ENCODE measurements around the gene ABCB11. TPM values are rescaled to one million over a fixed set of nuclear protein-coding genes. Genes with fewer than 3 reads are reported as not detected.

The ABCB11 gene
- total RNA-seq, 1 experiment from 2014 or later: 0.11 TPM

DNA sequence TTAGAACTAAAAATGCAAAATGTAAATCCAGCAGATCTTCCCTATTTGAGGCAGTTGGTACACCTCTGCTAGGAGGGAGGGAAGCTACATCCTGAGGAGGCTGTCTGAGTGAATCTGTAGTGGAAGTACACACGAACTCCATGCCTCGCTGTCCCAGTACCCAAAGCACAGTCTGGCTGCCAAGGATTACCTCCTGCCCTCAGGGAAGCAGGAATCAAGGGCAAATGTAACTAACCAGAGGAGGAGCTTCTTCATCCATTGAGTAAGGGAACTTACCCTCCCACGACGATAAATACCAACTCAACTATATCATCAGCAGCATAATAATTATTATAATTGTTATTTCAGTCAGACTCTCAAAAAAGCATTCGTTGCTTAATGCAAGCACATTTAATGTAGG, 40.3 kb upstream of the ABCB11 start:
- Histone ChIP-seq H3K4me3 (ENCODE audit: low read length) (no peak overlapping the region), H3K27me3 (ENCODE audit: low read length) (no peaks in the 10 kb centered on the region), H3K9me2 (replicated peaks; ENCODE audit: low read length) (no peaks in the 10 kb centered on the region), H4K20me1 (ENCODE audit: low read length) (no peaks in the 10 kb centered on the region), H3F3A (ENCODE audit: low read length, unreplicated experiment) (no peaks in the 10 kb centered on the region), H3K27ac (ENCODE audit: low read length) (no peak overlapping the region), H3K4me1 (ENCODE audit: insufficient read depth, low read length) (peaks cover 38% of the 10 kb centered on the region), H2AFZ (ENCODE audit: low read length) (no peak overlapping the region), H3K79me2 (ENCODE audit: low read length) (no peaks in the 10 kb centered on the region), H3K9ac (ENCODE audit: low read length) (no peak overlapping the region), H3K9me3 (ENCODE audit: low read length) (0 out of 2 replicates have a peak, but pooled peaks cover 5% of the 10 kb centered on the region), H3K36me3 (ENCODE audit: low read depth, low read length) (no peaks in the 10 kb centered on the region), H3K4me2 (ENCODE audit: low read length) (no peak overlapping the region)
- intact Hi-C loops (cut with micrococcal nuclease): no loop called here
- peak; percentile 49 for DNase-seq
- BruUV-seq (replicated peaks): no TSS peak
- no peak for TF ChIP-seq EZH2phosphoT487 (IDR thresholded peaks at IDR 0.05; ENCODE audit: borderline replicate concordance, low read length)
- TF ChIP-seq EZH2 (IDR thresholded peaks at IDR 0.05; ENCODE audit: low read length, unreplicated experiment): no peak
- TF ChIP-seq, protein P1, sequence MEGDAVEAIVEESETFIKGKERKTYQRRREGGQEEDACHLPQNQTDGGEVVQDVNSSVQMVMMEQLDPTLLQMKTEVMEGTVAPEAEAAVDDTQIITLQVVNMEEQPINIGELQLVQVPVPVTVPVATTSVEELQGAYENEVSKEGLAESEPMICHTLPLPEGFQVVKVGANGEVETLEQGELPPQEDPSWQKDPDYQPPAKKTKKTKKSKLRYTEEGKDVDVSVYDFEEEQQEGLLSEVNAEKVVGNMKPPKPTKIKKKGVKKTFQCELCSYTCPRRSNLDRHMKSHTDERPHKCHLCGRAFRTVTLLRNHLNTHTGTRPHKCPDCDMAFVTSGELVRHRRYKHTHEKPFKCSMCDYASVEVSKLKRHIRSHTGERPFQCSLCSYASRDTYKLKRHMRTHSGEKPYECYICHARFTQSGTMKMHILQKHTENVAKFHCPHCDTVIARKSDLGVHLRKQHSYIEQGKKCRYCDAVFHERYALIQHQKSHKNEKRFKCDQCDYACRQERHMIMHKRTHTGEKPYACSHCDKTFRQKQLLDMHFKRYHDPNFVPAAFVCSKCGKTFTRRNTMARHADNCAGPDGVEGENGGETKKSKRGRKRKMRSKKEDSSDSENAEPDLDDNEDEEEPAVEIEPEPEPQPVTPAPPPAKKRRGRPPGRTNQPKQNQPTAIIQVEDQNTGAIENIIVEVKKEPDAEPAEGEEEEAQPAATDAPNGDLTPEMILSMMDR (conservative IDR thresholded peaks at IDR 0.05; ENCODE audit: low read depth, low read length): no peak
- ChIA-PET CTCF (no interaction called here), POLR2A (ENCODE audit: unreplicated experiment) (no interaction called here)
- ATAC-seq: no peak

DNA sequence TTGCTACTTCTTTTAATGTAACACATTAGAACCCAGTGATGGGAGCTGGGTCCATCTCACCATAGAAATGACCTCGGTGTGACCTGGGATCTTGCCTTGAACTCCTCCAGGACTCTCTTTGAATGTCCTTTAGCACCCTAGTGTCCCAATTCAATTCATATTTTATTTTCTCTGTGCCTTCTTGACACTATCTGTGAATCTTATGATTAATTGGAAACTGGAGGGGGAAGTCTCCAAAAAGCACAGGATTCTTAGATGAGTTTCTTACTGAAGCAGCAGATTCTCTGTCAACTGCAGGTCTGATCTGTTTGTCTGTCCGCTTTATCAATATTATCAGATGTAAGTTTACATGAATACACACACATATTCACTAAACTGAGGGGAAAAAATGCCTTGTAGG, 38.7 kb upstream of the ABCB11 start:
- intact Hi-C loops (cut with micrococcal nuclease): loop anchor here (5.0 to 10.0 kb wide), 2 partner anchors 58 to 105 kb away; no protein-coding TSS in a partner anchor
- ChIA-PET CTCF (no interaction called here), POLR2A (ENCODE audit: unreplicated experiment) (no interaction called here)
- no peaks in the 10 kb centered on the region for H3K79me2 ChIP-seq (ENCODE audit: low read length)
- H3F3A ChIP-seq (ENCODE audit: low read length, unreplicated experiment): no peaks in the 10 kb centered on the region
- H2AFZ ChIP-seq (ENCODE audit: low read length): 0 out of 2 replicates have a peak overlapping the region, but pooled peaks have one; percentile 41
- BruUV-seq (replicated peaks): TSS peak; percentile 81
- no peaks in the 10 kb centered on the region for H3K9me2 ChIP-seq (replicated peaks; ENCODE audit: low read length)
- H3K9me3 ChIP-seq (ENCODE audit: low read length): 0 out of 2 replicates have a peak, but pooled peaks cover 5% of the 10 kb centered on the region
- no peak for DNase-seq
- H3K4me2 ChIP-seq (ENCODE audit: low read length): peak overlapping the region; percentile 21; the same call in 1 of the 2 replicates
- no peak overlapping the region for H3K9ac ChIP-seq (ENCODE audit: low read length)
- peak overlapping the region; percentile 65 for H3K27ac ChIP-seq (ENCODE audit: low read length)
- no peaks in the 10 kb centered on the region for H3K27me3 ChIP-seq (ENCODE audit: low read length)
- H4K20me1 ChIP-seq (ENCODE audit: low read length): no peaks in the 10 kb centered on the region
- TF ChIP-seq EZH2phosphoT487 (IDR thresholded peaks at IDR 0.05; ENCODE audit: borderline replicate concordance, low read length) (no peak), EZH2 (IDR thresholded peaks at IDR 0.05; ENCODE audit: low read length, unreplicated experiment) (no peak)
- TF ChIP-seq, protein P1 (conservative IDR thresholded peaks at IDR 0.05; ENCODE audit: low read depth, low read length): no peak
- no peaks in the 10 kb centered on the region for H3K36me3 ChIP-seq (ENCODE audit: low read depth, low read length)
- ATAC-seq: no peak
- H3K4me3 ChIP-seq (ENCODE audit: low read length): no peak overlapping the region
- H3K4me1 ChIP-seq (ENCODE audit: insufficient read depth, low read length): peaks cover 46% of the 10 kb centered on the region

DNA sequence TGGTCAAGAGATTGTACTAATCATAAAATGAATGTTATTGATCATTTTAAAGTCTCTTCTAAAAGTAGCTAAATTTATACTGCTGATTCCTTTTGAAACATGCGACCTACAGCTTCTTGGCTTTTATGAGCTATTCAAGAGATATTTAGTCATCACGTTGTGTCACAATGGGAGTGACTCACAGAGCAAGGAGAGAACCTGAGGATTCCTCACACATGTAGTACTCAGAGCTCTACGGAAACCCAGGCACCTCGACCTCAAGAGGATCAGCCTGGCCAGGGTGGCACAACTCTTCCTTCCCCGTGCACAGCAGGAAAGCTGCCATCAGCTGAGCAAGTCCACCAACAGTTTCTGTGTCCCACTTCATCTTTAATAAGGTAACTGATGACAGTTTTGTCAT, 38.2 kb upstream of the ABCB11 start, which contains the start of gene DHRS9:
DHRS9 (plus strand) TSS at position 223 of the 400 bp plus-strand sequence. CDS start 12,019 bp downstream, outside the sequence.
- Histone ChIP-seq H3K27ac (ENCODE audit: low read length) (peak within 1 kb of the TSS; percentile 65), H3K9me2 (replicated peaks; ENCODE audit: low read length) (no peaks in the 10 kb centered on the region), H3K36me3 (ENCODE audit: low read depth, low read length) (no peaks in the 10 kb centered on the region), H2AFZ (ENCODE audit: low read length) (0 out of 2 replicates have a peak within 1 kb of the TSS, but pooled peaks have one; percentile 41), H3K4me3 (ENCODE audit: low read length) (no peak within 1 kb of the TSS), H3K4me2 (ENCODE audit: low read length) (peak within 1 kb of the TSS; percentile 36), H3K27me3 (ENCODE audit: low read length) (no peaks in the 10 kb centered on the region), H3F3A (ENCODE audit: low read length, unreplicated experiment) (no peaks in the 10 kb centered on the region), H3K9me3 (ENCODE audit: low read length) (0 out of 2 replicates have a peak, but pooled peaks cover 5% of the 10 kb centered on the region), H4K20me1 (ENCODE audit: low read length) (no peaks in the 10 kb centered on the region), H3K4me1 (ENCODE audit: insufficient read depth, low read length) (peaks cover 44% of the 10 kb centered on the region), H3K79me2 (ENCODE audit: low read length) (no peaks in the 10 kb centered on the region), H3K9ac (ENCODE audit: low read length) (peak within 1 kb of the TSS; percentile 11; the same call in 1 of the 2 replicates)
- BruUV-seq (replicated peaks): no TSS peak
- intact Hi-C loops (cut with micrococcal nuclease): loop anchor here (5.0 to 10.0 kb wide), 2 partner anchors 57 to 105 kb away; no protein-coding TSS in a partner anchor
- ChIA-PET POLR2A (ENCODE audit: unreplicated experiment) (no interaction called here), CTCF (no interaction called here)
- ATAC-seq (peak; percentile 97), DNase-seq (peak; percentile 97)
- TF ChIP-seq EZH2phosphoT487 (IDR thresholded peaks at IDR 0.05; ENCODE audit: borderline replicate concordance, low read length): no peak
- TF ChIP-seq, protein P1 (conservative IDR thresholded peaks at IDR 0.05; ENCODE audit: low read depth, low read length): no peak
- no peak for TF ChIP-seq EZH2 (IDR thresholded peaks at IDR 0.05; ENCODE audit: low read length, unreplicated experiment)
